Stimulated activated CD8-positive, alpha-beta memory T cell treated with anti-CD3 and anti-CD28 coated beads, Interleukin-4, amount 100 ng/mL, for 24 hours (primary cell): Measurements from ENCODE around the gene RNF166.

ENCODE experiments used
- DNase-seq: peaks from one replicate; pipeline ENCODE4 v3.0.0-alpha.2; 2020; ENCODE audit warnings: low read depth

Gene RNF166

DNA sequence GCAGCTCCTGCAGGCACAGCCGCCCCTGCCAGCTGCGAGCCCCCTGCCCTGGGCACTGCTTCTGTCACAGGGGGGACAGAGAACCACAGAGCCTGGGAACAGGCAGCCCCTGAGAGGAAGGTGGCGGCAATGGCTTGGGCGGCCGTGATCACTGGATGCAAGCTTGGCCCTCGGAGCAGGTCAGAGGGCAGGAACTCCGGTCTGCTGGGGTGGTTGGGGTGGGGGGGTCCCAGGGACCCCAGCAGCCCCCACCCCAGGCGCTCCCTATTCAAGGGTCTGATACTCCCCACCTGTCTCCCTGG is 53.5 kb downstream of the RNF166 start:
- no peak for DNase-seq

DNA sequence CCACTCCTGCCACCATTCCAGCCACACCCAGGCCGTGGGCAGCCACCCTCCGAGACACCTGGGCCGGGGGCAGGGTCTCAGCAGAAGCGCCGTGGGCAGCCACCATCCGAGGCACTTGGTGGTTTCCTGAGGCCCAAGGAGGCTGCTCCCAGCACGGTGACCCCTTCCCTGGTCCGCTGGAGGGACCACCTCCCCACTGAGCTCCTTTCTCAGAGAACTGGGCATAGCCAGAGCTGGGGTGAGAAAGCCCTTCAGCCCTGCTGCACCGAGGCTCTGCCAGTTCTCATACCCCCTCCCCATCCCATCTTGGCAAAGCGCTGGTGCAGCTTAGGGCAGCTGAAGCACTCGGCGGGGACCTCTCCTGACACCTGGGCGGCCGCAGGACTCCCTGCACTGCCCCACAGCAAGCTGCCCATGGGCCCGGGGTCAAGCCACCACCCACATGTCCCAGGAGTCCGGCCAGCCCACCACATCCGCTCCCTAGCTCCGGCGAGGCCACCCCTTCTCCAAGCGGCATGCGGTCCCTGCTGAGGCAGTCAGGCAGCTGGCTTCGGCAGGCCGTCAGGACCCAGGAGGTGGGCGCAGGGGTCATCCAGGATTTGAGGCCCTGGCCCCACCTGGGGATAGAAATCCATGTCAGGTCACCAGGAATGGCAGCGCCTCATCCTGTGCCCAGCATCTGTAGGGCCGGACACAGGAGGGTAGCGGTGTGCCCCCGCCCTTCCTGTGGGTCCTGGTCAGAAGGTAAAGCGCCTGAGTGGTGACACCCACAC is 54.0 kb downstream of the RNF166 start:
- no peak for DNase-seq

DNA sequence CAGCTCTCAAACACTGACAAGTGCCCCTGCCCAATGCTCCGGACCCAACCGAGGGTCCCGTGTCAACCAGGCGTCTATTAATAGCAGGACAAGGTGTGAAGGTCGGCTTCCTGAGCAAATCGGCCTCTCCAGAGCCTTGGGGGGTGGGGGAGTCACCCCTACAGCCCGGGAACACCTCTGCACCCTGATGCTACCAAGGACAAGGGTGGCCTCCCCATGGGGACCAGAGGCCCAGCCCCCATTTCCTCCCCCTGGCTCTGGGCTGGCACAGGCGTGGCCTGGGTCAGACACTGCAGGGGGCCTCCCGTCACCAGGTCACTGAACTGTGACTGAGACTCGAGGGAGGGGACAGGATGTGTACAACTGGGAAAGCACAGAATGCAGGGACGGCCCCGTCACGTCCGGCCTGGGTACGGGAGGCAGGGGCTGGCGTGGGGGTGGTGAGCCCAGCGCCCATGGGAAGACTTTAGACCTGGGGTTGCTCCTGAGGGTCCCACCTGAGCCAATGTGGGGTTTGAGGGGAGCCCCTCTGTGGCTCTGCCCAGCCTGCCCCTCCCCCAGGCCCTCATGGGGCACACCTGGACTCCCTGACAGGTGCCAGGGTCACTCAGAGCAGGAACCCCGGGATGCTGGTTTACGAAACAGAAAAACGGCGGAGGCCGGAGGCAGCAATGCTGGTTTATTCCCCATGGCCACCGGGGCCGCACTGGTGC is 54.8 kb downstream of the RNF166 start:
- DNase-seq = peak; percentile 57

DNA sequence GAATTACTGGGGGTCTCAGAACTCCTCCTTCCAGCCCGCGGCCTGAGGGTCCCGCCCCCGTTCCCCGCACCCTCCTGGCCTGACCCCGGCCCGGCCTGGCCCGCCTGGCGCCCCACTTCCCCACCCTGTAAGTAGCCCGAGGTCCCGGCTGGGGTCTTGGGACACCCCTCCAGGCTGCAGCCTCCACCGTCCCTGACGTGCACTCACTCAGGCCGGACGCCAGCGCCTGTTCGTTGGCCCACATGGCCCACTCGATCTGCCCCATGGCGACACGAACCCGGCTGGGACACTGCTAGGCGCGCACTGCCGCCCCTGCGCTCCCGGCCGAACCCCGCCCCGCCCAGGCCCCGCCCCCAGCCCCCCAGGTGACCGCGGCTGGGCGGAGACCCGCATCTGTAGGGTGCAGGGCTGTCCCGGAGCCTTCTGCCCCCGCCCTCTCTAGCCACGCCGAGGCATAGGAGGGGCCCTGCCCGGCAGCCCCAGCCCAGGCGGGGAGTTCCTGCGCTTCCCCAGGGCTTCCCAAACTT is 55.4 kb downstream of the RNF166 start, which contains the start of gene CYBA:
Gene CYBA (minus strand): TSS at position 305 of the 527 bp plus-strand sequence. CDS start 40 bp downstream, at position 265.
- DNase-seq = peak; percentile 79

DNA sequence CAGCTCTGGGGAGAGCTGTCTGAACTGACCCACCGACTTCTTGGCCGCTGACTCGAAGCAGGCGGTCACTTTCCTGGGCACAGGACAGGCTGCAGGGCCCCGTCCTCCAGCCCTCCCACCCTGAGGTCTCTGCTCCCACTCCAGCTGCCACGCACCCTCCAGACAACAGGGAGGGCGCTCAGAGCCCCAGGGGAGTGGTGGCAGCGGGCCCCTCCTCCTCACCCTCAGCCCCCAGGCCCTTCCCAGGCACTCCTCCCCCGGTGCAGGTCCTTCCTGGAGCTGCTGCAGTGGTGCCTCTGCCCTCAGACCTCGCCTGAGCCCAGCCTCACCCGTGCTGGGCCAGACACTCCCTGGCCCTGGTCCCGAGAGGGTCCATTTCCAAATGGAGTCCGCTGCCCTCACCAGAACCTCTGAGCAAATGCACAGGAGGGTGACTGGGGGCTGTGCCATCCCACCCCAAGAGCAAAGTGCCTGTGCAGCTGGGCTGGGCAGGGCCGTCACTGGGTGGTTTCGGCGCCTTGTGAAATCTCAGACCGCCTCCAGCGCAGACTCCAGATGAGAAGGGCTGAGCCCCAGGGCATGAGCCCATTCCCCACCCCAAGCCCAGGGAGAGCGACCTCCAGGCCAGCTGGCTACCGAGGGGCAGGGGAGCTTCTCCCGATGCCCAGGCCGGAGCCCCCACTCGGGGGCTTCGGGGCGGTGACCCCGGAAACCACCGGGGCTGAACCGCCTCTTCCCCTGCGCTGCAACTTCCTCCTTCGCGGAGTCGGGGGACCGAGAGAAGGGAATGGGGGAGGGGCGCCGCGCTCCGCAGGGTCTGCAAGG is 56.1 kb downstream of the RNF166 start:
- DNase-seq = no peak

DNA sequence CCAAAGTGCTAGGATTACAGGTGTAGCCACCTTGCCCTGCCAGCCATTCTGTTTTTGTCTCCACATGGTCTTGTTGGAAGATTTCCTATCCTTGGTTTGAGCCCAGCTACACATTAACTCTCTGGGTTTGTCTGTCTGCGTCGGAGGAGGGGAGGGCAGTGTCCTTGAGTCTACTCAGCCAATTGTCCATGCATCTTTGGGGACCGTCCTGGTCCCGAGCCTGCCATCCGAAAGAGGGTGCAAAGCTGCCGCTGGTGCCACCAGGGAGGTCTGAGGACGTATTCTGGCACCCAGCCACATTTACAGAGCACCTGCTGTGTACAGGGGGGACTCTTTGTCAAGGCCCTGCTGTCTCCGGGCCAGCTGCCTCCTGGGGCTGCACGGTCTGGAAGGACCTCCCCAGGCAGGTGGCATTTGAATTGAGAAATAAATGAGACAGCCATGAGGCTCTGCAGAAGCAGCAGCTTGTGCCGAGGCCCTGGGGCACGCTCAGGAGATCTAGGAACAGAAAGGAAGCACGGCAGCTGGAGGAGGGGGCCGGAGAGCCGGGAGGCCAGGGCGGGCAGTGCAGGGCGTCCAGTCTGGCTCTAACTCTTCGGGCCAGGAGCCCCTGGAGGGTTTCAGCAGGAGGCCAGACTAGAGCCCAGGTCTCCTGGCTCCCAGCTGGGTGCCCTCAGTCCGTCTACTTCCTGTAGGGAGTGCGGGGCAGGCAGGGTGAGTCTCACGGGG is 56.8 kb downstream of the RNF166 start:
- DNase-seq = no peak

DNA sequence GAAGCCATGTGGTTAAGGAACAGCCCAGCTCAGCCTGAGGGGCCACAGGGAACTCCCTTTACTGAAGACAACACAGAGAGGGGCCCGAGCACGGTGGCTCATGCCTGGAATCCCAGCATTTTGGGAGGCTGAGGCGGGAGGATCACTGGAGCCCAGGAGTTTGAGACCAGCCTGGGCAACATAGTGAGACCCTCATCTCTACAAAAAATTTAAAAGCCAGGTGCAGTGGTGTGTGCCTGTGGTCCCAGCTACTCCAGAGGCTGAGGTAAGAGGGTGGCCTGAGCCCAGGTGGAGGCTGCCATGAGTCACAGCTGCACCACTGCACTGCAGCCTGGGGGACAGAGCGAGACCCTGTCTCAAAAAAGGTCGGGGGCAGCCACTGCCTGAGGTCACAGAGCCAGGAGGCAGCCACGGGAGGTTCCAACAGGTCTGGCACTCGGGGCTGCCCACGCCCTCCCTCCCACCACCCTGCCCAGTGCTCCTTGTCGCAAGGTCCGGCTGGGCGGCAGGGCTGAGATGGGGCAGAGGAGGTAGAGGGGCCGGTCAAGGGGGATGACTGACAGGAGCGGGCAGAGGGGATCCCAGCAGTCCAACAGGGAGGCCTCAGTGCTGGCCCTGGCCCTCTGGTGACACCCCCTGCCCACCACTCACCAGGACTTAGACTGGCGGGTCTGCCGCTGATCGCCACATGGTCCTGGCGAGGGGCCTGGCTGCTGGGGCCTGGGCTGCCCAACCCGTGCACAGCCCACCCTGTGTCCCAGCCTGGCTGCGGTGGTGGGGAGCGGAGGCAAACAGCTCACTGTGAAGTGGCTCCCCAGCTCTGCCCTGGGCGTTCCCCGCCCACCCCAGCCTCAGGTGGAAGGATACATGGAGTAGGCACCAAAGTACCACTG is 58.8 kb downstream of the RNF166 start:
- no peak for DNase-seq
